HG02973 (cell line): ENCODE results near the gene TYROBP.
"Not testable (repeated sequence)": the region's sequence is repeated elsewhere in the genome, so short reads cannot be mapped to it uniquely, and the experiment has no call there.

Source experiments
- ATAC-seq: cut with Tn5 transposase; IDR thresholded peaks from one replicate; pipeline ENCODE4 v1.9.1; 2021; ENCODE audit warnings: moderate library complexity; ENCODE audit not compliant: unreplicated experiment

TYROBP gene

GRCh38 chr19:35932291-35932936 is 24.3 kb upstream of the TYROBP start:
- no peak for ATAC-seq

GRCh38 chr19:35931874-35932202 is 23.7 kb upstream of the TYROBP start:
- ATAC-seq: no peak

- peak; percentile 86 for ATAC-seq
Observed at GRCh38 chr19:35931161-35931873, 23.2 kb upstream of the TYROBP start.

- ATAC-seq: no peak
Observed at GRCh38 chr19:35929876-35930275, 21.8 kb upstream of the TYROBP start.

- no peak for ATAC-seq
Observed at GRCh38 chr19:35928507-35928906, 20.4 kb upstream of the TYROBP start.

GRCh38 chr19:35925501-35925900 is 17.4 kb upstream of the TYROBP start:
- ATAC-seq: no peak

GRCh38 chr19:35921012-35921411 is 12.9 kb upstream of the TYROBP start:
- ATAC-seq: no peak

GRCh38 chr19:35919306-35919705 is 11.2 kb upstream of the TYROBP start:
- ATAC-seq: no peak

- no peak for ATAC-seq
Observed at GRCh38 chr19:35915443-35915842, 7.3 kb upstream of the TYROBP start.

- ATAC-seq: no peak
Observed at GRCh38 chr19:35913589-35913988, 5.5 kb upstream of the TYROBP start.

GRCh38 chr19:35911790-35912189 is 3.7 kb upstream of the TYROBP start:
- ATAC-seq: no peak

GRCh38 chr19:35911173-35911572 is 3.1 kb upstream of the TYROBP start:
- ATAC-seq: no peak

- ATAC-seq: not testable (repeated sequence)
Observed at GRCh38 chr19:35910355-35910754, 2.3 kb upstream of the TYROBP start.

- ATAC-seq: no peak
Observed at GRCh38 chr19:35909684-35910035, 1.6 kb upstream of the TYROBP start.

GRCh38 chr19:35908973-35909683 is 1.0 kb upstream of the TYROBP start:
- no peak for ATAC-seq

- ATAC-seq: no peak
Observed at GRCh38 chr19:35907377-35907745, 734 bp downstream of the TYROBP start.

GRCh38 chr19:35905178-35905727 is 2.8 kb downstream of the TYROBP start:
- no peak for ATAC-seq

GRCh38 chr19:35904311-35905068 is 3.6 kb downstream of the TYROBP start:
- no peak for ATAC-seq

GRCh38 chr19:35903550-35904179 is 4.4 kb downstream of the TYROBP start:
- ATAC-seq: no peak

- ATAC-seq: no peak
Observed at GRCh38 chr19:35902870-35903475, 5.1 kb downstream of the TYROBP start.
